GM12874 (cell line): ENCODE measurements around the gene ATP6V1G2.
A peak's percentile ranks its signal among the peaks of the same experiment; 100 is the strongest.

ENCODE experiments used
- TF ChIP-seq, protein P1 (sequence below): IDR thresholded peaks from 2 replicates; pipeline ENCODE4 v1.5.1; 2011; ENCODE audit warnings: low read depth, mild to moderate bottlenecking, control low read depth, low read length, moderate library complexity; ENCODE audit not compliant: insufficient read depth

Gene ATP6V1G2

DNA sequence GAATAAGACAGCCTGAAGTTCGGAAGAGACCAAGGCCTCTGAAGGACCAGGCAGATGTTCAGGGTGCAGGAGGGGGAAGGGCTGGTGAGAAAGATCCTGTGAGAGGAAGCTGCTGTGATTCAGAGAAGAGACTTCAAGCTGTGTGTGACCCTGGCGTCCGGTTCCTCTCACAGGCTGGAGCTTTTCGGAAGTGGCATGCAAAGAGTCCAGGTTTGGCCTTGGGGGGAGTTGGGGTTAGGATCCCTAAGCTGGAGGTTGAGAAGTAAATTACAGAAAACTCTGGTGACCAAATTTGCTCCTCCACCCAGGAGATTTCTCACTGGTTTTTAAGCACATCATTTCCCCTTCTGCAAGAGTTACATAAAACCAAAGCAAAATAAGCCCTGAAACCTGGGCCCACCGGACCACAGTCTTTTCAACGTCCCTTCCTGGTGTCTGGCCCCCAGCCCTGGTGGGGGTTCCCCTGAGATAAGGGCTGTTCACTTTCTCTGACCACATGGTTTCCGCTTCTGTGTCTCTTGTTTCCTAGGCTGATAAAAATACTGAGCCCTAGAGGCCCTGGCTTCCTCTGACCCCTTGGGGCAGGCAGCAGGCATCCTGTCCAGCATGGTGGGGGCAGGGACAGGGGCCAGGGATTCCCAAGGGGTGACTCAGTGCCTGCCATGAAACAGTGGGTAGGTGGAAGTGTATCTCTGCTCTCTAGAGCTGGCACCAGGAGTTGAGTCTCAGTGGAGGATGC is 13.7 kb upstream of the ATP6V1G2 start:
- TF ChIP-seq, protein P1, sequence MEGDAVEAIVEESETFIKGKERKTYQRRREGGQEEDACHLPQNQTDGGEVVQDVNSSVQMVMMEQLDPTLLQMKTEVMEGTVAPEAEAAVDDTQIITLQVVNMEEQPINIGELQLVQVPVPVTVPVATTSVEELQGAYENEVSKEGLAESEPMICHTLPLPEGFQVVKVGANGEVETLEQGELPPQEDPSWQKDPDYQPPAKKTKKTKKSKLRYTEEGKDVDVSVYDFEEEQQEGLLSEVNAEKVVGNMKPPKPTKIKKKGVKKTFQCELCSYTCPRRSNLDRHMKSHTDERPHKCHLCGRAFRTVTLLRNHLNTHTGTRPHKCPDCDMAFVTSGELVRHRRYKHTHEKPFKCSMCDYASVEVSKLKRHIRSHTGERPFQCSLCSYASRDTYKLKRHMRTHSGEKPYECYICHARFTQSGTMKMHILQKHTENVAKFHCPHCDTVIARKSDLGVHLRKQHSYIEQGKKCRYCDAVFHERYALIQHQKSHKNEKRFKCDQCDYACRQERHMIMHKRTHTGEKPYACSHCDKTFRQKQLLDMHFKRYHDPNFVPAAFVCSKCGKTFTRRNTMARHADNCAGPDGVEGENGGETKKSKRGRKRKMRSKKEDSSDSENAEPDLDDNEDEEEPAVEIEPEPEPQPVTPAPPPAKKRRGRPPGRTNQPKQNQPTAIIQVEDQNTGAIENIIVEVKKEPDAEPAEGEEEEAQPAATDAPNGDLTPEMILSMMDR = no peak

DNA sequence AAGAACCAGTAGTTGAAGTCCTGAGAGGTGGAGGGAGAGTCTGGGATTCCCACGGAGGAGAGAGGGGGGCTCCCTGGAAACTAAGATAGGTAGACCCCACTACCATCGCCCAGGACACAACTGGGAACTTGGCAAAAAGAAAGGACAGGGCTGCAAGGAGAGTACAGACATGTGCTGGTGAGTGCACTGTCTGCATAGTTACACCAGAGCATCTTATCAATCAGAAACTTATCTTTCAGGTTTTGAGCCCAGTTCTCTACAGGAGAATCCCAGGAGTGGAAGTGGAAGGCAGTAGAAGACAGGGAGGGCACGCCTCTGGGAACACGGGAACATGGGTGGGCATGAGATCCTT is 13.2 kb upstream of the ATP6V1G2 start:
- TF ChIP-seq, protein P1 = no peak

DNA sequence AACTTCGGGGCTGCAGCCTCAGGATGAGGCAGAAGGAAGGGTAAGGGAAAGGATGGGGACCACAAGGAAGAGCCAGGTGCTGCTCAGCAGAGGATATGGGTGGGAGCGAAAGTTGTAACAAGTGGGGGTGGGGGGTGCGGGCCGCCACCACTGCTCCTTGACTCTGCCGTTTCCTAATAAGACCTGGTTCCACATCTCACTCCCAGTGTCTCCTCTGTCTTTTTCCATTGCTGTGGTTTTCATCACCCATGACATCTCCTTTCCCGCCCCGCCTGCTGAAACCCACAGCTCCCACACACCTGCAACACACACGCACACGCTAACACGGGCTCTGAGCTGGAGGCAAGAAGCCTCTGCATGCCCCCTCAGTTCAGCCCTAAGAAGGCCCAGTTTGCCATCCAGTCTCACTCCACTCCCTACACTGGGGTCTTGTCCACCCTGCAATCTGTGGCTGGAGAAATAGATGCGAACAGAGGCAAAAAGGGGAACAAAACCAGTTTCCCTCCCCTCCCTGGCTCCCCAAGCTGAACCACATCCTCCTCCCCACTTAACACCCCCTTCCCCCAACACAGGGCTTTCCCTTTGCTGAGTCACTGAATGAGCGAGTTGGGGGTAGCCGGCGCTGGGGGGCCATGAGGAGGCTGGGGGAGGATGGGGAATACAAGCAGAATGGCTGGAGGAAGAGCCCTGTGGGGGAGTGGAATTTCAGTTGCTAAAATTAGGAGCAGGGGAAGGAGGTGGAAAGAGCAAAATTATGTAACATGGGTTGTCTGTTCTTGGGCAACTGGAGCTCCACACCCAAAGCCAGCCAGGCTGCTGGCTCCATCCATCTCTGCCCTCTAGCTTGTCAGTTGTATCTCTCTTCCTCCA is 12.5 kb upstream of the ATP6V1G2 start:
- TF ChIP-seq, protein P1 = no peak

DNA sequence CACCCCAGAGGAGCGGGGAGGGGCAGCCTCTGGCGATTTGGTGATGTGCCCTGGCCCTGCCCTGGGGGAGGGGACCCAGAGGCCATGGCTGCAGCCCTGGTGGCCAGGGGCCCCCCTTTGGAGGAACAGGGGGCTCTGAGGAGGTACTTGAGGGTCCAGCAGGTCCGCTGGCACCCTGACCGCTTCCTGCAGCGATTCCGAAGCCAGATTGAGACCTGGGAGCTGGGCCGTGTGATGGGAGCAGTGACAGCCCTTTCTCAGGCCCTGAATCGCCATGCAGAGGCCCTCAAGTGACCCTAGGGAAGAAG is 11.9 kb upstream of the ATP6V1G2 start:
- TF ChIP-seq, protein P1 = no peak

DNA sequence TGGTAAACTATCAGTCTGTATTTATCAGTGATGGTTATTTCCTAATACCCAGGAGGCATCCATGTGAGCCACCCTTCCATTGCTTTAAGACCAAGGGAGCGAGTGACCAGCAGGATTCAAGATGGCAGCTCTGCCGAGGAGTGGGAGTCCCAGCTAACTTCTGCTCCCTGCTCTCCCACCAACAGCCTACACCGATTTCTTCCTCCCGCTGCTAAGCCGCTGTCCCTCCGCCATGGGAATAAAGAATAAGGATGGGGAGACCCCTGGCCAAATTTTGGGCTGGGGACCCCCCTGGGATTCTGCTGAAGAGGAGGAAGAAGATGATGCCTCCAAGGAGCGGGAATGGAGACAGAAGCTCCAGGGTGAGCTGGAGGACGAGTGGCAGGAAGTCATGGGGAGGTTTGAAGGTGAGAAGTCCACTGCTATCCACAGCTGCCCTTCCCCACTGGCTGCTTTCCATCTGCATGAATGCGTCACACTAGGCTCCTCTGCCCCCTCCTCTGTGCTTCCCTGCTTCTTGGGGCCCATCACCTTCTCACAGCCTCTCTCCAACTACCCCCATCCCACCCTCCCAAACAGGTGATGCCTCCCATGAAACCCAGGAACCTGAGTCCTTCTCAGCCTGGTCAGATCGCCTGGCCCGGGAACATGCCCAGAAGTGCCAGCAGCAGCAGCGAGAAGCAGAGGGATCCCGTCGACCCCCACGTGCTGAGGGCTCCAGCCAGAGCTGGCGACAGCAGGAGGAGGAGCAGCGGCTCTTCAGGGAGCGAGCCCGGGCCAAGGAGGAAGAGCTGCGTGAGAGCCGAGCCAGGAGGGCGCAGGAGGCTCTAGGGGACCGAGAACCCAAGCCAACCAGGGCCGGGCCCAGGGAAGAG is 11.3 kb upstream of the ATP6V1G2 start:
- TF ChIP-seq, protein P1 = no peak

DNA sequence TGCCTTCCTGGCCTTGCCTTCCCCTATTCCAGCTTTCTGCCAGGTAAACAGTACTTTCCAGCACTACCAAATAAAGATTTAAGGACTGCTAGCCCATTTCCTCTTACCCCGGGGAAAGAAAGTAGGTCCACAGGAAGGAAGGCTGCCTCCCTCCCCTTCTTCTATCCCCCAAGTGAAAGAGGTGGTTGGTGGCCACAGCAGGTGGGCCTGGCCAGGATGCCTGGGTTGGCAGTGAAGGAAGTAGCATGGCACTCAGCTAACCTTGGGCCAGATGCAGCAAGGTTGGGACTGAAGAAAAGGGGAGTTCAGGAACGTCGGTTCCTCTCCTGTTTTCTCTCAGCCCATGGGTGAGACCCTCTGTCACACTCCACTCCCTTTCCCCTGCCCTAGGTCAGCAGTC is 9.9 kb upstream of the ATP6V1G2 start:
- TF ChIP-seq, protein P1 = no peak

DNA sequence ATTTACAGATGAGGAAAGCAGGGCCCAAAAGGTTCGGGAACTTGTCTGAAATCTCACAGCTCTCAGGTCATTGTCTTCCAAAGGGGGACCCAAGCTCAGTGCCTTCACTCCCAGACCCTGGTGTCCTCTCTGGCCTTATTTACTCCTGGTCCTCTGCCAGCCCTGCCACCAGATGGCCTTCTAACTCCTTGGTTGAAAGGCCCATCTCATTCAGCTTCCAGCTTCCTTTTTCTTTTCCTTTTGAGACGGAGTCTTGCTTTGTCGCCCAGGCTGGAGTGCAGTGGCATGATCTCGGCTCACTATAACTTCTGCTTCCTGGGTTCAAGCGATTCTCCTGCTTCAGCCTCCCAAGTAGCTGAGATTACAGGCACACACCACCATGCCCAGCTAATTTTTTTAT is 5.0 kb upstream of the ATP6V1G2 start:
- TF ChIP-seq, protein P1 = peak; percentile 72
